SK-N-SH (cell line): ENCODE results near the gene LIPT1. TPM values are rescaled to one million over a fixed set of nuclear protein-coding genes. Genes with fewer than 3 reads are reported as not detected.
A peak's percentile ranks its signal among the peaks of the same experiment; 100 is the strongest.

Experiments used
- CTCF ChIA-PET: fragments of 300-600, 350-600 bp; formaldehyde crosslinking; extraction: SDS; loops from one replicate; lab custom pipeline; 2021; lab: Yijun Ruan, JAX
- POLR2A ChIA-PET: fragments of 350-600 bp; sonication (Branson Sonifier 250); formaldehyde crosslinking; extraction: SDS; loops from one replicate; lab custom pipeline; 2020; ENCODE audit warnings: antibody characterized with exemption, inconsistent platforms; lab: Yijun Ruan, JAX
- DNase-seq: peaks from one replicate; pipeline ENCODE4 v3.0.0; 2012
- H2AFZ ChIP-seq: fragments of 200-600 bp; sonication (generic); 2 replicates; pipeline ENCODE4 v1.8.1; 2016; ENCODE audit warnings: antibody characterized with exemption, mild to moderate bottlenecking, low read depth
- H3F3A ChIP-seq: fragments of 200-600 bp; sonication (generic); replicated peaks from 2 replicates; pipeline ENCODE3; 2016; ENCODE audit warnings: antibody characterized with exemption, mild to moderate bottlenecking; ENCODE audit not compliant: insufficient read depth
- H3K27ac ChIP-seq, 2 experiments: fragments of 200-500 bp in 1 of 2; fragments of 200-600 bp in 1 of 2; sonication (Bioruptor generic) in 1 of 2; sonication (generic), shearing (Covaris generic) in 1 of 2; 2 replicates each; pipeline versions ENCODE4 v1.5.1 to v1.6.1; 2014 to 2016; ENCODE audit warnings: low read depth in 2 of 2, inconsistent platforms in 1 of 2, low read length in 1 of 2, mild to moderate bottlenecking in 1 of 2, mixed read lengths in 1 of 2
- H3K27me3 ChIP-seq: fragments of 200-600 bp; sonication (generic), shearing (Covaris generic); 2 replicates; pipeline ENCODE4 v1.6.1; 2016; ENCODE audit warnings: mixed run types; ENCODE audit not compliant: insufficient read depth
- H3K36me3 ChIP-seq, 2 experiments: fragments of 200-500 bp in 1 of 2; fragments of 200-600 bp in 1 of 2; sonication (Bioruptor generic) in 1 of 2; sonication (generic) in 1 of 2; replicated peaks in 1 of 2; 2 replicates each; pipeline versions ENCODE3 to v1.5.1; 2014 to 2016; ENCODE audit warnings: low read length in 1 of 2, mild to moderate bottlenecking in 1 of 2; ENCODE audit not compliant: insufficient read depth in 2 of 2, control insufficient read depth in 1 of 2
- H3K4me1 ChIP-seq, 2 experiments: fragments of 200-500 bp in 1 of 2; fragments of 200-600 bp in 1 of 2; sonication (Bioruptor generic) in 1 of 2; sonication (generic), shearing (Covaris generic) in 1 of 2; 2 replicates each; pipeline versions ENCODE4 v1.5.1 to v1.6.1; 2014 to 2016; ENCODE audit warnings: low read depth in 1 of 2, low read length in 1 of 2, mixed run types in 1 of 2; ENCODE audit not compliant: insufficient read depth in 2 of 2, control insufficient read depth in 1 of 2
- H3K4me2 ChIP-seq: fragments of 200-600 bp; sonication (generic), shearing (Covaris generic); 2 replicates; pipeline ENCODE4 v1.6.1; 2017; ENCODE audit warnings: mixed run types
- H3K4me3 ChIP-seq, 2 experiments: fragments of 200-500 bp in 1 of 2; fragments of 200-600 bp in 1 of 2; sonication (Bioruptor generic) in 1 of 2; sonication (generic), shearing (Covaris generic) in 1 of 2; 2 replicates each; pipeline versions ENCODE4 v1.5.1 to v1.8.1; 2014 to 2016; ENCODE audit warnings: low read depth in 2 of 2, inconsistent platforms in 1 of 2, low read length in 1 of 2, mild to moderate bottlenecking in 1 of 2, mixed read lengths in 1 of 2, moderate library complexity in 1 of 2
- H3K79me2 ChIP-seq: fragments of 200-600 bp; sonication (generic); 2 replicates; pipeline ENCODE4 v1.8.1; 2017; ENCODE audit warnings: mild to moderate bottlenecking; ENCODE audit not compliant: insufficient read depth
- H3K9ac ChIP-seq: fragments of 200-600 bp; sonication (generic); 2 replicates; pipeline ENCODE4 v1.6.1; 2017; ENCODE audit warnings: mixed run types
- H3K9me2 ChIP-seq: fragments of 200-600 bp; sonication (generic); 2 replicates; pipeline ENCODE4 v1.6.1; 2017; ENCODE audit warnings: mixed run types
- H3K9me3 ChIP-seq: fragments of 200-600 bp; sonication (generic); 2 replicates; pipeline ENCODE4 v1.6.1; 2017; ENCODE audit warnings: mixed run types, mild to moderate bottlenecking, moderate library complexity
- H4K20me1 ChIP-seq: fragments of 200-600 bp; sonication (generic); 2 replicates; pipeline ENCODE4 v1.6.1; 2017; ENCODE audit warnings: mild to moderate bottlenecking, mixed run types; ENCODE audit not compliant: insufficient read depth
- ELF1 ChIP-seq: IDR thresholded peaks from 2 replicates; pipeline ENCODE4 v1.4.0; 2012
- EZH2phosphoT487 ChIP-seq: fragments of 200-600 bp; sonication (generic); IDR thresholded peaks from 2 replicates; pipeline ENCODE4 v1.6.1; 2017; ENCODE audit warnings: low read depth, mixed run types, mild to moderate bottlenecking, antibody characterized with exemption, moderate library complexity, borderline replicate concordance
- FOSL2 ChIP-seq: IDR thresholded peaks from 2 replicates; pipeline ENCODE4 v1.4.0; 2012; ENCODE audit warnings: low read depth, mild to moderate bottlenecking, moderate library complexity, borderline replicate concordance
- FOXJ3 ChIP-seq: sonication (generic); formaldehyde crosslinking; IDR thresholded peaks from 2 replicates; pipeline ENCODE4 v1.5.1; 2020; ENCODE audit warnings: mild to moderate bottlenecking, missing genetic modification reagents
- FOXM1 ChIP-seq: IDR thresholded peaks from 2 replicates; pipeline ENCODE4 v1.4.0; 2012; ENCODE audit warnings: low read depth, mild to moderate bottlenecking
- GABPA ChIP-seq: IDR thresholded peaks from 2 replicates; pipeline ENCODE4 v1.4.0; 2012; ENCODE audit warnings: low read depth, mild to moderate bottlenecking
- MXI1 ChIP-seq: IDR thresholded peaks from 2 replicates; pipeline ENCODE4 v1.6.1; 2012; ENCODE audit warnings: mild to moderate bottlenecking, low read depth, low read length, improper control_type of control experiment
- NRF1 ChIP-seq: IDR thresholded peaks from 2 replicates; pipeline ENCODE4 v1.6.1; 2012; ENCODE audit warnings: low read depth, mild to moderate bottlenecking, low read length
- POLR2AphosphoS5 ChIP-seq: IDR thresholded peaks from 2 replicates; pipeline ENCODE4 v1.6.1; 2012; ENCODE audit warnings: low read depth, low read length
- RCOR1 ChIP-seq: fragments of 150-350 bp; IDR thresholded peaks from 2 replicates; pipeline ENCODE4 v1.6.1; 2017; ENCODE audit warnings: antibody characterized with exemption, low read length
- RFX5 ChIP-seq: IDR thresholded peaks from 2 replicates; pipeline ENCODE4 v1.6.1; 2012; ENCODE audit warnings: mild to moderate bottlenecking, improper control_type of control experiment, low read length
- RXRA ChIP-seq: IDR thresholded peaks from 2 replicates; pipeline ENCODE4 v1.4.0; 2012; ENCODE audit warnings: low read depth, mild to moderate bottlenecking, borderline replicate concordance
- SIN3A ChIP-seq: IDR thresholded peaks from 2 replicates; pipeline ENCODE4 v1.6.1; 2012; ENCODE audit warnings: low read depth, mild to moderate bottlenecking, low read length, moderate library complexity, borderline replicate concordance
- TAF1 ChIP-seq: IDR thresholded peaks from 2 replicates; pipeline ENCODE4 v1.6.1; 2012; ENCODE audit warnings: low read depth, mild to moderate bottlenecking, low read length, moderate library complexity, borderline replicate concordance
- TCF12 ChIP-seq: IDR thresholded peaks from 2 replicates; pipeline ENCODE4 v1.4.0; 2012
- USF2 ChIP-seq: fragments of 150-350 bp; IDR thresholded peaks from 2 replicates; pipeline ENCODE4 v1.6.1; 2017; ENCODE audit warnings: antibody characterized with exemption, low read length, low read depth, borderline replicate concordance
- YY1 ChIP-seq: IDR thresholded peaks from 2 replicates; pipeline ENCODE4 v1.4.0; 2012; ENCODE audit warnings: low read depth, mild to moderate bottlenecking
- WGBS: methylation state at CpG from one replicate; pipeline ENCODE4 v1.1.6; 2017; ENCODE audit warnings: low lambda C conversion rate; 5-methylcytosine and 5-hydroxymethylcytosine counted together
- polyA plus RNA-seq, 3 experiments: library from polyadenylated mRNA; depleted of rRNA; stranded (reverse); fragments of >200 nt; gene quantifications; 2 replicates each; pipeline ENCODE4 v1.2.3, GENCODE V29; 2012
- TF ChIP-seq, protein P1 (sequence below): IDR thresholded peaks from 2 replicates; pipeline ENCODE4 v1.4.0; 2012; ENCODE audit warnings: low read depth
- TF ChIP-seq, protein P2 (sequence below): IDR thresholded peaks from 2 replicates; pipeline ENCODE4; 2012
- TF ChIP-seq, protein P3 (sequence below): fragments of 150-350 bp; IDR thresholded peaks from 2 replicates; pipeline ENCODE4 v1.6.1; 2016; ENCODE audit warnings: mild to moderate bottlenecking, low read depth, low read length
- TF ChIP-seq, protein P4 (sequence below): IDR thresholded peaks from 2 replicates; pipeline ENCODE4 v1.4.0; 2012; ENCODE audit warnings: low read depth, borderline replicate concordance
- TF ChIP-seq, protein P5 (sequence below): IDR thresholded peaks from 2 replicates; pipeline ENCODE4 v1.6.1; 2012; ENCODE audit warnings: mild to moderate bottlenecking, low read depth, low read length, moderate library complexity

Gene LIPT1
- 5.4 and 8.7 TPM in 2 replicates for polyA plus RNA-seq (2012; rRNA removed)
- polyA plus RNA-seq (2012; cell fraction: cytosol; rRNA removed): 6.3 and 7.0 TPM in 2 replicates
- 12.9 and 16.6 TPM in 2 replicates for polyA plus RNA-seq (2012; cell fraction: nucleus; rRNA removed)

- Histone ChIP-seq H3K27ac (peak within 1 kb of the TSS; percentile 78 to 80), H2AFZ (peak within 1 kb of the TSS; percentile 90), H4K20me1 (no peaks in the 10 kb centered on the region), H3K4me2 (peak within 1 kb of the TSS; percentile 83), H3K4me1 (peaks cover 0 to 8% of the 10 kb centered on the region in 2 experiments; a peak in 2 of 4 replicates), H3K4me3 (peak within 1 kb of the TSS; percentile 83 to 88), H3K9me2 (no peaks in the 10 kb centered on the region), H3F3A (no peaks in the 10 kb centered on the region), H3K36me3 (peaks cover 0 to 19% of the 10 kb centered on the region in 2 experiments), H3K79me2 (no peaks in the 10 kb centered on the region), H3K27me3 (no peaks in the 10 kb centered on the region), H3K9ac (peak within 1 kb of the TSS; percentile 68), H3K9me3 (no peaks in the 10 kb centered on the region)
- peak; percentile 98 for DNase-seq
- WGBS: under 1% methylated on average over 44 of the region's 70 CpGs
- ChIA-PET CTCF (interaction anchor here (0.7 to 2.2 kb wide), 7 partner anchors 12 to 335 kb away, joined by 3 to 6 read pairs (median 4); partner anchors contain the start of genes EIF5B and REV1), POLR2A (interaction anchor here (0.6 to 2.0 kb wide), 8 partner anchors 9 to 384 kb away, joined by 3 to 20 read pairs (median 4); partner anchors contain the start of genes C2orf15 and EIF5B)
- TF ChIP-seq FOXM1: no peak
- TF ChIP-seq, protein P1, sequence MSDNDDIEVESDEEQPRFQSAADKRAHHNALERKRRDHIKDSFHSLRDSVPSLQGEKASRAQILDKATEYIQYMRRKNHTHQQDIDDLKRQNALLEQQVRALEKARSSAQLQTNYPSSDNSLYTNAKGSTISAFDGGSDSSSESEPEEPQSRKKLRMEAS: peak; percentile 99
- TF ChIP-seq FOSL2: no peak; the same call in 1 of the 2 replicates
- TF ChIP-seq SIN3A: peak; percentile 60
- TF ChIP-seq EZH2phosphoT487: no peak
- TF ChIP-seq POLR2AphosphoS5: peak; percentile 93
- TF ChIP-seq, protein P2, sequence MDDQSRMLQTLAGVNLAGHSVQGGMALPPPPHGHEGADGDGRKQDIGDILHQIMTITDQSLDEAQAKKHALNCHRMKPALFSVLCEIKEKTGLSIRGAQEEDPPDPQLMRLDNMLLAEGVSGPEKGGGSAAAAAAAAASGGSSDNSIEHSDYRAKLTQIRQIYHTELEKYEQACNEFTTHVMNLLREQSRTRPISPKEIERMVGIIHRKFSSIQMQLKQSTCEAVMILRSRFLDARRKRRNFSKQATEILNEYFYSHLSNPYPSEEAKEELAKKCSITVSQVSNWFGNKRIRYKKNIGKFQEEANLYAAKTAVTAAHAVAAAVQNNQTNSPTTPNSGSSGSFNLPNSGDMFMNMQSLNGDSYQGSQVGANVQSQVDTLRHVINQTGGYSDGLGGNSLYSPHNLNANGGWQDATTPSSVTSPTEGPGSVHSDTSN: no peak
- peak; percentile 32; the same call in 1 of the 2 replicates for TF ChIP-seq TCF12
- no peak for TF ChIP-seq RXRA
- TF ChIP-seq TAF1: peak; percentile 83
- TF ChIP-seq NRF1: peak; percentile 53
- TF ChIP-seq USF2: no peak
- TF ChIP-seq, protein P3, sequence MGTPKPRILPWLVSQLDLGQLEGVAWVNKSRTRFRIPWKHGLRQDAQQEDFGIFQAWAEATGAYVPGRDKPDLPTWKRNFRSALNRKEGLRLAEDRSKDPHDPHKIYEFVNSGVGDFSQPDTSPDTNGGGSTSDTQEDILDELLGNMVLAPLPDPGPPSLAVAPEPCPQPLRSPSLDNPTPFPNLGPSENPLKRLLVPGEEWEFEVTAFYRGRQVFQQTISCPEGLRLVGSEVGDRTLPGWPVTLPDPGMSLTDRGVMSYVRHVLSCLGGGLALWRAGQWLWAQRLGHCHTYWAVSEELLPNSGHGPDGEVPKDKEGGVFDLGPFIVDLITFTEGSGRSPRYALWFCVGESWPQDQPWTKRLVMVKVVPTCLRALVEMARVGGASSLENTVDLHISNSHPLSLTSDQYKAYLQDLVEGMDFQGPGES: no peak
- 0 out of 2 replicates have a peak, but pooled peaks have one; percentile 38 for TF ChIP-seq YY1
- TF ChIP-seq, protein P4, sequence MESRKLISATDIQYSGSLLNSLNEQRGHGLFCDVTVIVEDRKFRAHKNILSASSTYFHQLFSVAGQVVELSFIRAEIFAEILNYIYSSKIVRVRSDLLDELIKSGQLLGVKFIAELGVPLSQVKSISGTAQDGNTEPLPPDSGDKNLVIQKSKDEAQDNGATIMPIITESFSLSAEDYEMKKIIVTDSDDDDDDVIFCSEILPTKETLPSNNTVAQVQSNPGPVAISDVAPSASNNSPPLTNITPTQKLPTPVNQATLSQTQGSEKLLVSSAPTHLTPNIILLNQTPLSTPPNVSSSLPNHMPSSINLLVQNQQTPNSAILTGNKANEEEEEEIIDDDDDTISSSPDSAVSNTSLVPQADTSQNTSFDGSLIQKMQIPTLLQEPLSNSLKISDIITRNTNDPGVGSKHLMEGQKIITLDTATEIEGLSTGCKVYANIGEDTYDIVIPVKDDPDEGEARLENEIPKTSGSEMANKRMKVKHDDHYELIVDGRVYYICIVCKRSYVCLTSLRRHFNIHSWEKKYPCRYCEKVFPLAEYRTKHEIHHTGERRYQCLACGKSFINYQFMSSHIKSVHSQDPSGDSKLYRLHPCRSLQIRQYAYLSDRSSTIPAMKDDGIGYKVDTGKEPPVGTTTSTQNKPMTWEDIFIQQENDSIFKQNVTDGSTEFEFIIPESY: peak; percentile 66
- peak; percentile 90 for TF ChIP-seq GABPA
- TF ChIP-seq RCOR1: no peak
- TF ChIP-seq RFX5: no peak
- TF ChIP-seq, protein P5, sequence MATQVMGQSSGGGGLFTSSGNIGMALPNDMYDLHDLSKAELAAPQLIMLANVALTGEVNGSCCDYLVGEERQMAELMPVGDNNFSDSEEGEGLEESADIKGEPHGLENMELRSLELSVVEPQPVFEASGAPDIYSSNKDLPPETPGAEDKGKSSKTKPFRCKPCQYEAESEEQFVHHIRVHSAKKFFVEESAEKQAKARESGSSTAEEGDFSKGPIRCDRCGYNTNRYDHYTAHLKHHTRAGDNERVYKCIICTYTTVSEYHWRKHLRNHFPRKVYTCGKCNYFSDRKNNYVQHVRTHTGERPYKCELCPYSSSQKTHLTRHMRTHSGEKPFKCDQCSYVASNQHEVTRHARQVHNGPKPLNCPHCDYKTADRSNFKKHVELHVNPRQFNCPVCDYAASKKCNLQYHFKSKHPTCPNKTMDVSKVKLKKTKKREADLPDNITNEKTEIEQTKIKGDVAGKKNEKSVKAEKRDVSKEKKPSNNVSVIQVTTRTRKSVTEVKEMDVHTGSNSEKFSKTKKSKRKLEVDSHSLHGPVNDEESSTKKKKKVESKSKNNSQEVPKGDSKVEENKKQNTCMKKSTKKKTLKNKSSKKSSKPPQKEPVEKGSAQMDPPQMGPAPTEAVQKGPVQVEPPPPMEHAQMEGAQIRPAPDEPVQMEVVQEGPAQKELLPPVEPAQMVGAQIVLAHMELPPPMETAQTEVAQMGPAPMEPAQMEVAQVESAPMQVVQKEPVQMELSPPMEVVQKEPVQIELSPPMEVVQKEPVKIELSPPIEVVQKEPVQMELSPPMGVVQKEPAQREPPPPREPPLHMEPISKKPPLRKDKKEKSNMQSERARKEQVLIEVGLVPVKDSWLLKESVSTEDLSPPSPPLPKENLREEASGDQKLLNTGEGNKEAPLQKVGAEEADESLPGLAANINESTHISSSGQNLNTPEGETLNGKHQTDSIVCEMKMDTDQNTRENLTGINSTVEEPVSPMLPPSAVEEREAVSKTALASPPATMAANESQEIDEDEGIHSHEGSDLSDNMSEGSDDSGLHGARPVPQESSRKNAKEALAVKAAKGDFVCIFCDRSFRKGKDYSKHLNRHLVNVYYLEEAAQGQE: peak; percentile 41; the same call in 1 of the 2 replicates
- TF ChIP-seq ELF1: peak; percentile 70
- TF ChIP-seq FOXJ3 (CRISPR knock-in tag): peak; percentile 76; the same call in 1 of the 2 replicates
- TF ChIP-seq MXI1: peak; percentile 94
These were observed at the start of gene LIPT1, which contains the start of gene TSGA10 for GRCh38 chr2:99154643-99155536. TSS of gene LIPT1 (plus strand) at chr2:99154967. CDS start at chr2:99161958, 6,991 bp downstream. TSS of gene TSGA10 (minus strand) at chr2:99154942. CDS start at chr2:99109439, 45,503 bp downstream.
